ENCODE measurements around the gene BCKDHA.

BCKDHA gene

DNA sequence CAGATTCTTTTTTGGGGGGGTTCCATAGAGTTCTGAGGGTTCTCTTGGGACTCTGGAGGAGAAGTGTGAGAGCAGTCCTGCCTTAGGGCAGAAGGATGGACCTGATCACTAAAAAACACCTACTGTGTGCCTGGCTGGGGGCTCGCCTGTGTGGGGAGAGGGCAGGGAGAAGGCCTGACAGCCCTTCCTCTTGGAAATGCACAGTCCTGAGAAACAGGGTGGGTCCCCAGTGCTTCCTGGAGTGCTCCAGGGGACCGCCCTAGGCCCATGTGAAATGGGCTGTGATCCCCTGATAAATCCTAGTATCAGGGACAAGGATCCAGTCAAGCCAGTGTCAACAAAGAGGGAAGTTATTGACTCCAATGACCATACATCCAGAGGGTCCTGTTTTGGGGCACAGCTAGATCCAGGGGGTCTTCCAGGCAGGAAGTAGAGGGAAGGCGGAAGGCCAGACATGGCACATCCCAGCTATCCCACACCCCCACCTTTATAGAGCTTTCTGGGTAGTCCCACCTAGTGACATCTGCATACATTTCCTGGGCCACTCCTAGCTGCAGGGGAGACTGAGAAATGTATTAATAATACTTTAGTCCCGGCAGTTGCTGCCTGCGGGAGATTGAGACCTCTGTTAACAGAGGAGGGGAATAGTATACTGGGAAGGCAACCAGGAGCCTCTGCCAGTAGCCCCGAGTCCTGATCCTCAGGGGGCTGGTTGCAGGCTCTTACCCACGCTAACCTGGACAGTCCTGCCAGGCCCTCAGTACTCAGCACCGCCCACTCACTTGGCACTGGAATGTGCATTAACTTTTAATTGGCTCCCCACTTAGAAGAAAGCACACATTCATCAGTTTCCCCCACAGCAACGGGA is 13.7 kb downstream of the BCKDHA start:
- no peak for DNase-seq (ENCODE audit: low read depth)
- no peak overlapping the region for H3K4me3 ChIP-seq (ENCODE audit: low read depth, low read length)
- in situ Hi-C loops (cut with HindIII; ENCODE audit: low sequenced_read_pairs) = no loop called here
- TF ChIP-seq, protein P1, sequence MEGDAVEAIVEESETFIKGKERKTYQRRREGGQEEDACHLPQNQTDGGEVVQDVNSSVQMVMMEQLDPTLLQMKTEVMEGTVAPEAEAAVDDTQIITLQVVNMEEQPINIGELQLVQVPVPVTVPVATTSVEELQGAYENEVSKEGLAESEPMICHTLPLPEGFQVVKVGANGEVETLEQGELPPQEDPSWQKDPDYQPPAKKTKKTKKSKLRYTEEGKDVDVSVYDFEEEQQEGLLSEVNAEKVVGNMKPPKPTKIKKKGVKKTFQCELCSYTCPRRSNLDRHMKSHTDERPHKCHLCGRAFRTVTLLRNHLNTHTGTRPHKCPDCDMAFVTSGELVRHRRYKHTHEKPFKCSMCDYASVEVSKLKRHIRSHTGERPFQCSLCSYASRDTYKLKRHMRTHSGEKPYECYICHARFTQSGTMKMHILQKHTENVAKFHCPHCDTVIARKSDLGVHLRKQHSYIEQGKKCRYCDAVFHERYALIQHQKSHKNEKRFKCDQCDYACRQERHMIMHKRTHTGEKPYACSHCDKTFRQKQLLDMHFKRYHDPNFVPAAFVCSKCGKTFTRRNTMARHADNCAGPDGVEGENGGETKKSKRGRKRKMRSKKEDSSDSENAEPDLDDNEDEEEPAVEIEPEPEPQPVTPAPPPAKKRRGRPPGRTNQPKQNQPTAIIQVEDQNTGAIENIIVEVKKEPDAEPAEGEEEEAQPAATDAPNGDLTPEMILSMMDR (IDR thresholded peaks at IDR 0.05; ENCODE audit: low read depth, low read length, missing control alignments) = no peak

DNA sequence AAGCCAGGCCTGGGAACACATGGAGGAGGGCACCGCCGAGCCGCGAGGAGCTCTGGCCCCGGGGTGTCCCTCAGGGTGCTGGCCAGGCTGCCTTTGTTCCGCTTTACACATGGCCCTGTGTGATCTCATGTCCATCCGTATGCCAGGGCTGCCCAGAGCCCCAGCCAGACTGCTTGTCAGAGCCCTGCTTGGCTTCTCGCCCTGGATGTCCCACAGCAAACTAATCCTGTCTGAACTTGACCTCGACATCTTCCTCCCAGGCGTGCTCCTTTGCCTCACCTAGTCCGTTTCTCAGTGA is 14.3 kb downstream of the BCKDHA start:
- in situ Hi-C loops (cut with HindIII; ENCODE audit: low sequenced_read_pairs) = no loop called here
- H3K4me3 ChIP-seq (ENCODE audit: low read depth, low read length) = no peak overlapping the region
- TF ChIP-seq, protein P1 (IDR thresholded peaks at IDR 0.05; ENCODE audit: low read depth, low read length, missing control alignments) = no peak
- DNase-seq (ENCODE audit: low read depth) = no peak

DNA sequence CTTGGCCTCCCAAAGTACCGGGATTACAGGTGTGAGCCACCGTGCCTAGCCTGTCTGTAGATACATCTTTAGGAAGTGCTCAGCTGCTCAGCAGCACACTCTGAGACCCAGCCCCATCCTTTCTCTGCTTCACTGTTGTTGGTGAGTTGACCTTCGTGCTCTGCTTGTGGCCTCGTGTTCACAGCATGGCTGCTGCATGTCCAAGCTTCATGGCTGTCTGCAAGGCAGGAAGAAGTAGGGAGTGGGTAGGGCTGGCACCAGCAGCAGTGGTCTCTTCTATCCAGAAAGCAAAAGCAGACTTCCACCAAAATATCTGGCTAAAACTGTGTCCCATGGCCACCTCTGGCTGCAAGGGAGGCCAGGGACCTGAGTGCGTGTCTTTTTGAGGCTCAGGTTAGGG is 15.3 kb downstream of the BCKDHA start:
- no peak for DNase-seq (ENCODE audit: low read depth)
- in situ Hi-C loops (cut with HindIII; ENCODE audit: low sequenced_read_pairs) = no loop called here
- no peak overlapping the region for H3K4me3 ChIP-seq (ENCODE audit: low read depth, low read length)
- TF ChIP-seq, protein P1 (IDR thresholded peaks at IDR 0.05; ENCODE audit: low read depth, low read length, missing control alignments) = no peak

DNA sequence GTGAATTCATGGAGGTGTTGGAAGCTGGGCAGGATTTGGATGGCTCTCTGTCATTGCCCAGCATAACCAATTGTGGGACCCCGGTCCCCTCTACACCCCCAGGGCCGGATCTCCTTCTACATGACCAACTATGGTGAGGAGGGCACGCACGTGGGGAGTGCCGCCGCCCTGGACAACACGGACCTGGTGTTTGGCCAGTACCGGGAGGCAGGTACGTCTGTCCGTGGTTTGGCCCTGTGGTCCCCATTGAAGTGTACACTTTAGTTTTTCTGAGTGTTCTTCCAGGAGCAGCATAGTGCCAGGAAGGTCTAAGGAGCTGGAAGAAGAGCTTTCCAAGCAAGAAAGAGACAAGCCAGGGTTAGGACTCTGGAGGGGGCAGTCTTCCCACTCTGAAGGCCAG is 16.3 kb downstream of the BCKDHA start:
- in situ Hi-C loops (cut with HindIII; ENCODE audit: low sequenced_read_pairs) = no loop called here
- DNase-seq (ENCODE audit: low read depth) = no peak
- no peak overlapping the region for H3K4me3 ChIP-seq (ENCODE audit: low read depth, low read length)
- TF ChIP-seq, protein P1 (IDR thresholded peaks at IDR 0.05; ENCODE audit: low read depth, low read length, missing control alignments) = no peak

DNA sequence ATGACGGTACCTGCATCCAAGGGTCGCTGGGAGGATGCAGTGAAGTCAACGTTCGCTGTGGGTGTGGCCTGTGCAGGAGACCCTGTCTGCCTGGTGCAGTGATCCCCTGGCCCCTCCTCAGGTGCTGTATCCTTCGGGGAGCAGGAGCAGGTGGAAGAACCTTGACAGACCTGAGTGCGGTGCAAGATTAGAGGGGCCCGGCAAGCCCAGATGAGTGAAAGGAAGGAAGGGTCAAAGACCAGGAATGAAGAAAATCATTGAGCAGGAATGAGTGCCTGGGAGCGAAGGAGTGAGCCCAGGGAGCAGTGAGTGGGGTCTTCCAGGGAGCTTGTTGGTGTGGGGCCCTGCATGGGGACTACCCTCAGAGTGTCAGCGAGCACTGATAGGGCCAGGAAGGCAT is 16.8 kb downstream of the BCKDHA start:
- TF ChIP-seq, protein P1 (IDR thresholded peaks at IDR 0.05; ENCODE audit: low read depth, low read length, missing control alignments) = no peak
- no peak overlapping the region for H3K4me3 ChIP-seq (ENCODE audit: low read depth, low read length)
- DNase-seq (ENCODE audit: low read depth) = no peak
- in situ Hi-C loops (cut with HindIII; ENCODE audit: low sequenced_read_pairs) = no loop called here

DNA sequence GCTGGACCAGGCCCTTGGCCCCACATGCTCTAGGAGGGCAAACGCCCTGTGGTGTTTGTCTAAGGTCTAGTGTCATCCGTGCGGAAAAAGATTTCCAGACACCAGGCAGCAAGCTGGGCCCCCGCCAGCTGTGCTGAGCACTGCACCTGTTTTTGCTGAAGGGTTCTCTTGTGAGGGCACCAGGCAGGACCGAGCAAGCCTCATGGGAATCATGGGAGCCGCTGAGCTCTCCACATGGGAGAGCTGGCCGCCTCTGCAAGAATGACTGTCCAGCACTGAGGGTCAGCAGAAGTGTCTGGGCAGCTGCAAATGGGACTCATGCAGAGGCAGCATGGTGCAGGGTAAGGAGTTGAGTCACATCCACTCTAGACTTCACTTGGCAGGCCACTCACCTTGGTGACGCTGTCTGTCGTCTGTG is 17.5 kb downstream of the BCKDHA start:
- TF ChIP-seq, protein P1 (IDR thresholded peaks at IDR 0.05; ENCODE audit: low read depth, low read length, missing control alignments) = no peak
- DNase-seq (ENCODE audit: low read depth) = no peak
- no peak overlapping the region for H3K4me3 ChIP-seq (ENCODE audit: low read depth, low read length)
- in situ Hi-C loops (cut with HindIII; ENCODE audit: low sequenced_read_pairs) = no loop called here

All from astrocyte of the cerebellum (primary cell).